ENCODE results near the gene HLA-DOB.

HLA-DOB gene

GRCh38 chr6:32763421-32763820 lies 53.4 kb downstream of the HLA-DOB start, which contains the start of gene HLA-DQB2:
Gene HLA-DQB2, minus strand, starts transcription at chr6:32763532. Its CDS starts 62 bp downstream, at chr6:32763470.
- no peak for DNase-seq (ENCODE audit: low read depth)
- H3K4me3 ChIP-seq (ENCODE audit: control insufficient read depth, low read depth, low read length) = no peak within 1 kb of the TSS
- TF ChIP-seq, protein P1, sequence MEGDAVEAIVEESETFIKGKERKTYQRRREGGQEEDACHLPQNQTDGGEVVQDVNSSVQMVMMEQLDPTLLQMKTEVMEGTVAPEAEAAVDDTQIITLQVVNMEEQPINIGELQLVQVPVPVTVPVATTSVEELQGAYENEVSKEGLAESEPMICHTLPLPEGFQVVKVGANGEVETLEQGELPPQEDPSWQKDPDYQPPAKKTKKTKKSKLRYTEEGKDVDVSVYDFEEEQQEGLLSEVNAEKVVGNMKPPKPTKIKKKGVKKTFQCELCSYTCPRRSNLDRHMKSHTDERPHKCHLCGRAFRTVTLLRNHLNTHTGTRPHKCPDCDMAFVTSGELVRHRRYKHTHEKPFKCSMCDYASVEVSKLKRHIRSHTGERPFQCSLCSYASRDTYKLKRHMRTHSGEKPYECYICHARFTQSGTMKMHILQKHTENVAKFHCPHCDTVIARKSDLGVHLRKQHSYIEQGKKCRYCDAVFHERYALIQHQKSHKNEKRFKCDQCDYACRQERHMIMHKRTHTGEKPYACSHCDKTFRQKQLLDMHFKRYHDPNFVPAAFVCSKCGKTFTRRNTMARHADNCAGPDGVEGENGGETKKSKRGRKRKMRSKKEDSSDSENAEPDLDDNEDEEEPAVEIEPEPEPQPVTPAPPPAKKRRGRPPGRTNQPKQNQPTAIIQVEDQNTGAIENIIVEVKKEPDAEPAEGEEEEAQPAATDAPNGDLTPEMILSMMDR (conservative IDR thresholded peaks at IDR 0.05; ENCODE audit: control insufficient read depth, insufficient read depth, low read depth, low read length) = no peak

Measured in fibroblast of mammary gland (primary cell).